Esophagus squamous epithelium (tissue), 5 donors: ENCODE data around the gene STX18. TPM values are rescaled to one million over a fixed set of nuclear protein-coding genes. Genes with fewer than 3 reads are reported as not detected.

Experiments
- DNase-seq: peaks from one replicate; lab custom pipeline; 2025; lab: John Stamatoyannopoulos, UW
- H3K27ac ChIP-seq, 4 donors: fragments of 200-600 bp; sonication (generic); one replicate each; pipeline ENCODE4 v1.5.1; 2016 to 2019; ENCODE audit warnings: mild to moderate bottlenecking in 1 of 4
- H3K27me3 ChIP-seq, 4 donors: fragments of 200-600 bp; sonication (generic); 1 replicate in 3 of 4; 2 replicates in 1 of 4; pipeline versions ENCODE4 v1.5.1 to v1.6.0; 2017 to 2021; ENCODE audit warnings: antibody characterized with exemption in 1 of 4
- H3K36me3 ChIP-seq, 3 donors: fragments of 200-600 bp; sonication (generic); one replicate each; pipeline ENCODE4 v1.5.1; 2016 to 2019
- H3K4me1 ChIP-seq, 3 donors: fragments of 200-600 bp; sonication (generic); one replicate each; pipeline ENCODE4 v1.5.1; 2017 to 2019
- H3K4me3 ChIP-seq, 4 donors: fragments of 200-600 bp; sonication (generic); 1 replicate in 3 of 4; 2 replicates in 1 of 4; pipeline ENCODE4 v1.5.1; 2016 to 2019; ENCODE audit warnings: mild to moderate bottlenecking in 2 of 4, moderate library complexity in 1 of 4
- H3K9me3 ChIP-seq, 3 donors: fragments of 200-600 bp; sonication (generic); one replicate each; pipeline ENCODE4 v1.5.1; 2016 to 2019
- POLR2A ChIP-seq, 4 donors: fragments of 450-650 bp; IDR thresholded peaks; one replicate each; pipeline ENCODE4 v1.6.1; 2017; ENCODE audit warnings: antibody characterized with exemption in 4 of 4, mild to moderate bottlenecking in 4 of 4, moderate library complexity in 3 of 4
- WGBS, 2 donors: methylation state at CpG; one replicate each; pipeline ENCODE4 v1.1.5; 2018; 5-methylcytosine and 5-hydroxymethylcytosine counted together
- intact Hi-C: fragments of 100-400 bp; cut with DNase I; formaldehyde crosslinking; loops from one replicate; pipeline ENCODE4 v1.15.0; 2022
- total RNA-seq, 4 donors: library from RNA; depleted of rRNA; stranded (reverse); fragments of >200 nt; gene quantifications; one replicate each; pipeline ENCODE4 v1.1.0, GENCODE V29; 2016
- TF ChIP-seq, protein P1 (sequence below), 6 experiments: fragments of 450-650 bp in 4 of 6; fragments of 200-600 bp in 2 of 6; sonication (generic) in 2 of 6; IDR thresholded peaks; one replicate each; pipeline ENCODE4 v1.5.1; 2016 to 2019; ENCODE audit warnings: antibody characterized with exemption in 6 of 6, mild to moderate bottlenecking in 4 of 6, moderate library complexity in 4 of 6
- donor health status: DM: yes; HTN: yes; CAD: no.

The STX18 gene
- total RNA-seq, 4 donors from 2014 or later: 10.5 to 27.8 (median 19.3) TPM

GRCh38 chr4:4377732-4378460 lies 164.0 kb downstream of the STX18 start:
- WGBS, 2 donors: 82 to 83% methylated on average over 22 to 23 of the region's 23 CpGs
- Histone ChIP-seq H3K27ac (no peak overlapping the region), H3K27me3 (peaks cover 0 to 65% (median 0%) of the 10 kb centered on the region in 4 donors), H3K9me3 (peaks cover 0 to 7% (median 0%) of the 10 kb centered on the region in 3 donors), H3K36me3 (no peaks in the 10 kb centered on the region), H3K4me3 (no peak overlapping the region), H3K4me1 (no peaks in the 10 kb centered on the region)
- TF ChIP-seq, protein P1, sequence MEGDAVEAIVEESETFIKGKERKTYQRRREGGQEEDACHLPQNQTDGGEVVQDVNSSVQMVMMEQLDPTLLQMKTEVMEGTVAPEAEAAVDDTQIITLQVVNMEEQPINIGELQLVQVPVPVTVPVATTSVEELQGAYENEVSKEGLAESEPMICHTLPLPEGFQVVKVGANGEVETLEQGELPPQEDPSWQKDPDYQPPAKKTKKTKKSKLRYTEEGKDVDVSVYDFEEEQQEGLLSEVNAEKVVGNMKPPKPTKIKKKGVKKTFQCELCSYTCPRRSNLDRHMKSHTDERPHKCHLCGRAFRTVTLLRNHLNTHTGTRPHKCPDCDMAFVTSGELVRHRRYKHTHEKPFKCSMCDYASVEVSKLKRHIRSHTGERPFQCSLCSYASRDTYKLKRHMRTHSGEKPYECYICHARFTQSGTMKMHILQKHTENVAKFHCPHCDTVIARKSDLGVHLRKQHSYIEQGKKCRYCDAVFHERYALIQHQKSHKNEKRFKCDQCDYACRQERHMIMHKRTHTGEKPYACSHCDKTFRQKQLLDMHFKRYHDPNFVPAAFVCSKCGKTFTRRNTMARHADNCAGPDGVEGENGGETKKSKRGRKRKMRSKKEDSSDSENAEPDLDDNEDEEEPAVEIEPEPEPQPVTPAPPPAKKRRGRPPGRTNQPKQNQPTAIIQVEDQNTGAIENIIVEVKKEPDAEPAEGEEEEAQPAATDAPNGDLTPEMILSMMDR (IDR thresholded peaks at IDR 0.05): no peak
- no peak for TF ChIP-seq POLR2A (IDR thresholded peaks at IDR 0.05)
- DNase-seq: no peak
- intact Hi-C loops: no loop called here

- H3K36me3 ChIP-seq: no peaks in the 10 kb centered on the region
- no peaks in the 10 kb centered on the region for H3K4me1 ChIP-seq
- no peak overlapping the region for H3K27ac ChIP-seq
- H3K9me3 ChIP-seq: peaks cover 0 to 7% (median 0%) of the 10 kb centered on the region in 3 donors
- TF ChIP-seq, protein P1 (IDR thresholded peaks at IDR 0.05): no peak
- no peak for TF ChIP-seq POLR2A (IDR thresholded peaks at IDR 0.05)
- peaks cover 0 to 58% (median 0%) of the 10 kb centered on the region in 4 donors for H3K27me3 ChIP-seq
- WGBS, 2 donors: 76 to 79% methylated on average over 8 to 11 of the region's 12 CpGs
- DNase-seq: no peak
- intact Hi-C loops: no loop called here
- H3K4me3 ChIP-seq: no peak overlapping the region
Observed at GRCh38 chr4:4377191-4377590, 164.7 kb downstream of the STX18 start.

DNA sequence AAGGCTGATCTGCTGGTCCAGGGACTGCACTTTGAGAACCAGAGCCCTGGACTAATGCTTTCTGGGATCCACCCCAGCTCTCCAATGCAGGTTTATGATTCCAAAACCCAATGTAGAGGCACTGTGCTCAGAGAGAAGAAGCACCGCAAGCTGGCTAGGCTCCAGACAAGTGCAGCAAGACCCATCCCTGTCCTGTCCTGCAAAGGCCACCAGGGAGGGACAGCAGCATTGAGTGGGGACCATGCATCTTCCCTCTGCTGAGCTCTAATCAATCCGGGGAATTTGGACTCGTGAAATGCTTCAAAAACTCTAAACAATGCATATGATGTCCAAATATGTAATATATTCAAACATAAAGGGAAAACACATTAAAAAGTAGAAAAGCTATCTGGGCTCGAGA lies 165.8 kb downstream of the STX18 start:
- Histone ChIP-seq H3K27me3 (peaks cover 0 to 57% (median 0%) of the 10 kb centered on the region in 4 donors), H3K4me3 (no peak overlapping the region), H3K27ac (no peak overlapping the region), H3K4me1 (no peaks in the 10 kb centered on the region), H3K9me3 (peaks cover 0 to 7% (median 0%) of the 10 kb centered on the region in 3 donors), H3K36me3 (no peaks in the 10 kb centered on the region)
- 50 to 68% methylated on average over 4 of the region's 4 CpGs for WGBS, 2 donors
- TF ChIP-seq, protein P1 (IDR thresholded peaks at IDR 0.05): no peak
- TF ChIP-seq POLR2A (IDR thresholded peaks at IDR 0.05): no peak
- DNase-seq: no peak
- intact Hi-C loops: no loop called here

DNA sequence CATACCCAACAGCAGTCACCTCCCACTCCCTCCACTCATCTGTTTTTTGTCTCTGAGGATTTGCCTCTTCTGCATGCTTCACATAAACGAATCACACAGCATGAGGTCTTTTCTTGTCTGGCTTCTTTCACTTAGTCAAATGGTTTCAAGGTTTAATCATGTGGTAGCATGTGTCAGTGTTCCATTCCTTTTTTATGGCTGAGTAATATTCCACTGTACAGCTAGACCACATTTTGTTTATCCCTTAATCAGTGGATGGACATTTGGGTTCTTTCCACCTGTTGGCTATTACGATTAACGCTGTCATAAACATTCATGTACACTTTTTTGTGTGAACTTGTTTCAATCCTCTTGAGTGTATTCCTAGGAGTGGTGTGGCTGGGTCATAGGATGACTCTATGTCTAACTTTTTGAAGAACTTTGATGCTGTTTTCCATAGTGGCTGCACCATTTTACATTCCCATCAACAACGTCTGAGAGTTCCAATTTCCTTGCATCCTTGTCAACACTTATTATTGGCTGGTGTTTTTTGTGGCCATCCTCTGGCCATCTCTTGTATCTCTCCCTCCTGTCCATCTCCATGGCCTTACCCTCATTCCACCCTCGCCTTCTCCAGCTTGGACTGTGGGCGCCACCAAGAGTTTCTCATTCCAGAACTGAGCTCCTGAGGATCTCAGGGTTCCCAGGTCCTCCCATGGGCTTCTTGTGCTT lies 167.3 kb downstream of the STX18 start:
- Histone ChIP-seq H3K4me3 (no peak overlapping the region), H3K36me3 (no peaks in the 10 kb centered on the region), H3K27ac (no peak overlapping the region), H3K4me1 (no peaks in the 10 kb centered on the region), H3K9me3 (peaks cover 0 to 7% (median 0%) of the 10 kb centered on the region in 3 donors), H3K27me3 (peaks cover 0 to 46% (median 0%) of the 10 kb centered on the region in 4 donors)
- 78% methylated on average over 6 of the region's 6 CpGs for WGBS, 2 donors
- TF ChIP-seq POLR2A (IDR thresholded peaks at IDR 0.05): no peak
- intact Hi-C loops: no loop called here
- DNase-seq: no peak

Other genes with a start within 250 kb of the STX18 start
- gene NSG1, start 154.9 kb downstream of the STX18 start, total RNA-seq: 10 to 100 TPM; 21.2 to 48.8 (median 37.5) TPM